Breast epithelium (tissue), 4 donors: Measurements from ENCODE around the gene GRIK4. TPM values are rescaled to one million over a fixed set of nuclear protein-coding genes. Genes with fewer than 3 reads are reported as not detected.

Experiments used
- DNase-seq, 2 donors: peaks; one replicate each; pipeline ENCODE4 v3.0.0-alpha.2; 2019; ENCODE audit warnings: low spot score in 2 of 2
- H3K27ac ChIP-seq, 2 donors: fragments of 200-600 bp; sonication (generic) in 1 of 2; one replicate each; pipeline ENCODE4 v1.5.1; 2016 to 2019; ENCODE audit warnings: mild to moderate bottlenecking in 1 of 2
- H3K27me3 ChIP-seq, 2 donors: fragments of 200-600 bp; sonication (generic) in 1 of 2; one replicate each; pipeline versions ENCODE4 v1.5.1 to v1.6.0; 2017 to 2019; ENCODE audit warnings: control low read depth in 1 of 2, mild to moderate bottlenecking in 1 of 2
- H3K36me3 ChIP-seq: fragments of 200-600 bp; one replicate; pipeline ENCODE4 v1.5.1; 2019
- H3K4me1 ChIP-seq, 2 donors: fragments of 200-600 bp; sonication (generic); one replicate each; pipeline ENCODE4 v1.5.1; 2016 to 2019; ENCODE audit warnings: control low read depth in 1 of 2
- H3K4me3 ChIP-seq, 3 donors: fragments of 200-600 bp; sonication (generic); 1 replicate in 2 of 3; 2 replicates in 1 of 3; pipeline ENCODE4 v1.5.1; 2016 to 2019; ENCODE audit warnings: mild to moderate bottlenecking in 3 of 3, moderate library complexity in 2 of 3
- H3K9me3 ChIP-seq, 2 donors: fragments of 200-600 bp; sonication (generic) in 1 of 2; one replicate each; pipeline ENCODE4 v1.5.1; 2016 to 2019; ENCODE audit warnings: control low read depth in 1 of 2
- POLR2A ChIP-seq: fragments of 450-650 bp; IDR thresholded peaks from one replicate; pipeline ENCODE4 v1.6.1; 2016; ENCODE audit warnings: antibody characterized with exemption, mild to moderate bottlenecking, moderate library complexity
- POLR2AphosphoS5 ChIP-seq, 3 donors: sonication (generic); formaldehyde crosslinking; IDR thresholded peaks; one replicate each; pipeline ENCODE4 v1.6.1; 2017; ENCODE audit warnings: antibody characterized with exemption in 3 of 3
- intact Hi-C: fragments of 100-400 bp; cut with DNase I; formaldehyde crosslinking; loops from one replicate; pipeline ENCODE4 v1.15.1; 2023; ENCODE audit warnings: low total_unique reads
- total RNA-seq, 3 donors: library from RNA; depleted of rRNA; stranded (reverse); fragments of >200 nt; gene quantifications; one replicate each; pipeline ENCODE4 v1.1.0, GENCODE V29; 2016
- TF ChIP-seq, protein P1 (sequence below), 3 donors: fragments of 450-650 bp; IDR thresholded peaks; one replicate each; pipeline ENCODE4 v1.5.1; 2016 to 2017; ENCODE audit warnings: antibody characterized with exemption in 3 of 3, mild to moderate bottlenecking in 3 of 3, moderate library complexity in 3 of 3

GRIK4 gene
- total RNA-seq, 3 donors from 2014 or later: 0.29 to 0.66 TPM; not detected in 1

DNA sequence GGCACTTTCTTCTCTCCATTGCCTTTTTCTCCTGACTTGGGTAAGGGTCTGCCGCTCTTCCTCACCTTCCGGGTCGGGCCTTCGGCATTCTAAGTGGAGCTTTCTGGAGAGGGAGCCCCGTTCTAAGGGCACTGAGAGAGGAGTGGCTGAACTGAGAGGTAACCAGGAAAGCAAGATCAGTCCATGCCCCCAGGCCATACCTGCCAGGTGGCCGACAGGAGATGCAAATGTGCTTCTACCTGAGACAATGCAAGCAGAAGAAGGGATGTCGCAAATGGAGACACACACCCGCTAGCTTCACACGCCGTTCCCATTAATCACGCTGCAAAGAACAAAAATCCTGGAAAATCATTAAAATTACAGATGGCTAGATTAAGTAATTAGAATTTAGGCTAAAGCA lies 356.0 kb downstream of the GRIK4 start:
- Histone ChIP-seq H3K27me3 (peaks cover 0 to 32% of the 10 kb centered on the region in 2 donors), H3K9me3 (no peaks in the 10 kb centered on the region), H3K27ac (no peak overlapping the region), H3K36me3 (no peaks in the 10 kb centered on the region), H3K4me3 (no peak overlapping the region), H3K4me1 (no peaks in the 10 kb centered on the region)
- TF ChIP-seq POLR2AphosphoS5 (IDR thresholded peaks at IDR 0.05): no peak
- TF ChIP-seq, protein P1, sequence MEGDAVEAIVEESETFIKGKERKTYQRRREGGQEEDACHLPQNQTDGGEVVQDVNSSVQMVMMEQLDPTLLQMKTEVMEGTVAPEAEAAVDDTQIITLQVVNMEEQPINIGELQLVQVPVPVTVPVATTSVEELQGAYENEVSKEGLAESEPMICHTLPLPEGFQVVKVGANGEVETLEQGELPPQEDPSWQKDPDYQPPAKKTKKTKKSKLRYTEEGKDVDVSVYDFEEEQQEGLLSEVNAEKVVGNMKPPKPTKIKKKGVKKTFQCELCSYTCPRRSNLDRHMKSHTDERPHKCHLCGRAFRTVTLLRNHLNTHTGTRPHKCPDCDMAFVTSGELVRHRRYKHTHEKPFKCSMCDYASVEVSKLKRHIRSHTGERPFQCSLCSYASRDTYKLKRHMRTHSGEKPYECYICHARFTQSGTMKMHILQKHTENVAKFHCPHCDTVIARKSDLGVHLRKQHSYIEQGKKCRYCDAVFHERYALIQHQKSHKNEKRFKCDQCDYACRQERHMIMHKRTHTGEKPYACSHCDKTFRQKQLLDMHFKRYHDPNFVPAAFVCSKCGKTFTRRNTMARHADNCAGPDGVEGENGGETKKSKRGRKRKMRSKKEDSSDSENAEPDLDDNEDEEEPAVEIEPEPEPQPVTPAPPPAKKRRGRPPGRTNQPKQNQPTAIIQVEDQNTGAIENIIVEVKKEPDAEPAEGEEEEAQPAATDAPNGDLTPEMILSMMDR (IDR thresholded peaks at IDR 0.05): no peak
- TF ChIP-seq POLR2A: no peak
- no peak for DNase-seq
- intact Hi-C loops: loop anchor here (2.0 kb wide), 1 partner anchor 61 kb away; no protein-coding TSS in a partner anchor

DNA sequence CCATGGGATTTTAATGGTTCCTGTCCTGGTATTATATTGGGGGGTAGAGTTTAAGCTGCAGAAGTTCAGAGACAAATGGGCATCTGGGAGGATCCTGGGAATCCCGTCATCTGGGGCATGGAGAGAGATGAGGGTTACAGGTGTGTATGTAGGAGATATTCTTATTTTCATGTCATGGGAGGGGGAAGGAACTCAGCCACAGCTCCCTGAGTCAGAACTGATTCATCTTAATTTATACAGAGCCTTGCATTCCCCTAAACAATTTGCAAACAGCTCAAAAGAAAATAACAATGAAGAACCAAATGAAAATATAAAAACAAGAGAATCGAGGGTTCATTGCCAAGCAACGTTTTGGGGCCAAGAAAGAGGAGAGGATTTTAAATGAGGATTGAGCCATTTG lies 356.4 kb downstream of the GRIK4 start:
- H3K4me1 ChIP-seq: no peaks in the 10 kb centered on the region
- TF ChIP-seq, protein P1 (IDR thresholded peaks at IDR 0.05): no peak
- no peak for TF ChIP-seq POLR2A
- intact Hi-C loops: loop anchor here (2.0 kb wide), 1 partner anchor 61 kb away; no protein-coding TSS in a partner anchor
- H3K4me3 ChIP-seq: no peak overlapping the region
- no peaks in the 10 kb centered on the region for H3K36me3 ChIP-seq
- no peak overlapping the region for H3K27ac ChIP-seq
- H3K27me3 ChIP-seq: peaks cover 0 to 32% of the 10 kb centered on the region in 2 donors
- H3K9me3 ChIP-seq: no peaks in the 10 kb centered on the region
- DNase-seq: no peak

DNA sequence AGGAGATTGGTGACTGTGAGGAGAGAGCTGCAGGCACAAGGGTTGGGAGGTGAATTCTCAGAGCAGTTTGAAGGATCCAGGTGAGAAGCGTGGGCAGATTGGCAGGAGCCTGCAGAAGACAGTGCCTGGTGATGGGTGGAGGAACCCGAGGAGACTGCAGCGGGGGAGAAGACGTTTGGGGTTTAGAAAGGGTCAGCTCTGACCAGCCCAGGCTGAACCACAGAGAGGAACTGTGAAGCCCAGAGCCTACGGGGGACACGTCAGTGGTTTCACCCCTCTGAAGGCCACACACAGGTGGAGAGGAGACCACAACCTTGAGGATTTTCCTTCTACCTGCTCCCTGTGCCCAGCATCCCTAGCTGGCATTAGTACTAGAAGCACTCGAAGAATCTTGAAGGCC lies 357.5 kb downstream of the GRIK4 start:
- H3K36me3 ChIP-seq: no peaks in the 10 kb centered on the region
- intact Hi-C loops: no loop called here
- no peak for DNase-seq
- no peak overlapping the region for H3K27ac ChIP-seq
- H3K27me3 ChIP-seq: peaks cover 0 to 32% of the 10 kb centered on the region in 2 donors
- H3K9me3 ChIP-seq: no peaks in the 10 kb centered on the region
- no peak overlapping the region for H3K4me3 ChIP-seq
- no peak for TF ChIP-seq POLR2A
- no peak for TF ChIP-seq POLR2AphosphoS5 (IDR thresholded peaks at IDR 0.05)
- TF ChIP-seq, protein P1 (IDR thresholded peaks at IDR 0.05): no peak
- no peaks in the 10 kb centered on the region for H3K4me1 ChIP-seq

DNA sequence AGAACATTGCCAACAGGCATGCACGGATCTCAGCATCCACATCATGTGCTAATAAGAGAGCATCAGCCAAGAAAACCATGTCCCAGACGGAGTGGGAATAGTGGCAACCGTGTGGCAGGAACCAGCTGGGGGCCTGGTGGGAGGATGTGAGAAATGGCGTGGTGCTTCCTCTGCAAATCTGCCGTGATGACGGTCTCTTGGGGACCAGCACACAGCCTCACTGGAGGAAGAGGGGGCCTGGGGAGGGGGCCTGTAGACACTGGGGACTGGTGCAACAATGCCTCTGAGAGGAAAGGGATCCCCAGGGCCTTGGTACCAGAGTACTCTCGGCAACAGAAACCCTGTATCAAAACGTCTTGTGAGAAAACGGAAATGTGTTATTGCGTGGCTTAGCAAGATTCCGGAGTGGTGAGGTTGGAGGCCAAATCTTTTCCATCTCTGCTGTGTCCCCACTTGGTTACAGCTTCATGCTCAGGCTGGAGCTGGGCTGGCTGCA lies 358.0 kb downstream of the GRIK4 start:
- no peaks in the 10 kb centered on the region for H3K36me3 ChIP-seq
- H3K9me3 ChIP-seq: no peaks in the 10 kb centered on the region
- H3K27me3 ChIP-seq: peaks cover 0 to 32% of the 10 kb centered on the region in 2 donors
- intact Hi-C loops: no loop called here
- DNase-seq: no peak
- no peak overlapping the region for H3K27ac ChIP-seq
- TF ChIP-seq POLR2AphosphoS5 (IDR thresholded peaks at IDR 0.05): no peak
- TF ChIP-seq, protein P1 (IDR thresholded peaks at IDR 0.05): no peak
- TF ChIP-seq POLR2A: no peak
- H3K4me3 ChIP-seq: no peak overlapping the region
- no peaks in the 10 kb centered on the region for H3K4me1 ChIP-seq

DNA sequence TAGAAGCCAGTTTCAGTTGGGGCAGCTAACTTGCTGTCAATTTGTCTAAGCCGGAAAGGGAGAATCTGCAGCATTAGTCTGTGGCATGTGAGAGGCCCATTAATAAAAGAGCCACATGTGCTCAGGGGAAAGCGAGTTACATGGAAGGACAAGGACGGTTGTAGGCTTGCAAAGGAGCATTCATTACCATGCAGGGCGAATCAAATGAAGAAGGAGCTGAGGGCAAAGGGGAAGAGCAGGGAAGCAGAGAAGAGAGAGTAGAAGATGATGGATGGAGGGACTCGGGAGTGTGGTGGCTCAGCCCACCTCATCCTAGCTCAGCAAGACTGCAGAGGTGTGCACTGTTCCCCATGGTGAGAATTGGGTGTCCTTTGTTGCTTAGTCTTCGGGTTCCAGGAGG lies 359.6 kb downstream of the GRIK4 start:
- H3K9me3 ChIP-seq: no peaks in the 10 kb centered on the region
- intact Hi-C loops: no loop called here
- no peaks in the 10 kb centered on the region for H3K36me3 ChIP-seq
- H3K27ac ChIP-seq: no peak overlapping the region
- no peaks in the 10 kb centered on the region for H3K4me1 ChIP-seq
- H3K27me3 ChIP-seq: peaks cover 0 to 27% of the 10 kb centered on the region in 2 donors
- no peak for DNase-seq
- H3K4me3 ChIP-seq: no peak overlapping the region
- TF ChIP-seq POLR2AphosphoS5 (IDR thresholded peaks at IDR 0.05): no peak
- no peak for TF ChIP-seq POLR2A
- TF ChIP-seq, protein P1 (IDR thresholded peaks at IDR 0.05): no peak
